HUDEP-2 (cell line): ENCODE data around the gene NOL4L.

Experiments
- DNase-seq, 76 experiments: peaks; one replicate each; lab custom pipeline; 2025; ENCODE audit not compliant: unreplicated experiment in 76 of 76; lab: John Stamatoyannopoulos, UW

The NOL4L gene

GRCh38 chr20:32528171-32528891 is 56.8 kb downstream of the NOL4L start:
- DNase-seq, result peak in 28 of 76 experiments; percentile 5 to 63 (median 22)

GRCh38 chr20:32527447-32528055 is 57.6 kb downstream of the NOL4L start:
- DNase-seq, result peak in 3 of 76 experiments; percentile 7 to 8 (median 7)

GRCh38 chr20:32527052-32527446 is 58.1 kb downstream of the NOL4L start:
- DNase-seq, result no peak

- no peak for DNase-seq
Observed at GRCh38 chr20:32526541-32526940, 58.6 kb downstream of the NOL4L start.

GRCh38 chr20:32526125-32526524 is 59.0 kb downstream of the NOL4L start:
- DNase-seq, result no peak

GRCh38 chr20:32524829-32525501 is 60.2 kb downstream of the NOL4L start:
- no peak for DNase-seq

- no peak for DNase-seq
Observed at GRCh38 chr20:32523613-32524213, 61.4 kb downstream of the NOL4L start.

- no peak for DNase-seq
Observed at GRCh38 chr20:32522776-32523612, 62.1 kb downstream of the NOL4L start.

- no peak for DNase-seq
Observed at GRCh38 chr20:32522526-32522775, 62.7 kb downstream of the NOL4L start.

- DNase-seq, result peak in 42 of 76 experiments; percentile 4 to 67 (median 34)
Observed at GRCh38 chr20:32521780-32522525, 63.2 kb downstream of the NOL4L start.

GRCh38 chr20:32520927-32521203 is 64.3 kb downstream of the NOL4L start:
- DNase-seq, result no peak

- no peak for DNase-seq
Observed at GRCh38 chr20:32519381-32519730, 65.8 kb downstream of the NOL4L start.

GRCh38 chr20:32518593-32519380 is 66.3 kb downstream of the NOL4L start:
- no peak for DNase-seq

- no peak for DNase-seq
Observed at GRCh38 chr20:32517914-32518592, 67.1 kb downstream of the NOL4L start.

- no peak for DNase-seq
Observed at GRCh38 chr20:32517518-32517873, 67.6 kb downstream of the NOL4L start.

- DNase-seq, result no peak
Observed at GRCh38 chr20:32516583-32517517, 68.3 kb downstream of the NOL4L start.

- DNase-seq, result no peak
Observed at GRCh38 chr20:32515631-32516101, 69.5 kb downstream of the NOL4L start.

- DNase-seq, result no peak
Observed at GRCh38 chr20:32514760-32515159, 70.4 kb downstream of the NOL4L start.
